Measurements from ENCODE around the gene ST6GALNAC6. TPM values are rescaled to one million over a fixed set of nuclear protein-coding genes. Genes with fewer than 3 reads are reported as not detected.

ST6GALNAC6 gene
- total and polyA plus RNA-seq, 5 experiments from 2014 or later, result 29.8 to 110 (median 42.8) TPM

DNA sequence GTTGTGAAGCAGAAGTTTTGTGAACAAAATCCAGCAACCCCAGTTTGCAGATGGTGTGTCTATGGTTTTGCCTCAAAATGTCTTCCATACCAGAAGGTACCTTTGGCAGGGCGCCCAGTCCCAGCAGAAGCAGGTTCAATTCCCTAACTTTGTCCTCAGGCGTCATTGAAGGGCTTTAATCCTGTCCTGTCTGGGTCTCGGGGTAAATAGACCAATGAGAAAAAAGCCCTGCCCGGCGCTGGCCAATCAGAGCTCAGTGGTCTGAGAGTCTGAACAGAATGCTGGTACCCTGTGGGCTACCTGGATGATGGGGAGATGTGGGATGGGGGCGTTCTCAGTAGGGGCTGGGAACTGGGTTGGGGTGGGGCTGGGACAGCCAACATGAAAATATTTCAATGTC lies 23.6 kb upstream of the ST6GALNAC6 start:
- peaks cover 0 to 7% (median 4%) of the 10 kb centered on the region in 5 donors for H3K27me3 Mint-ChIP-seq
- H3K4me1 Mint-ChIP-seq, result peaks cover 15 to 36% (median 27%) of the 10 kb centered on the region in 4 donors
- no peaks in the 10 kb centered on the region for H3K36me3 Mint-ChIP-seq
- H3K9me3 Mint-ChIP-seq, result no peaks in the 10 kb centered on the region
- H3K27ac Mint-ChIP-seq, result no peak overlapping the region
- no peak overlapping the region for H3K4me3 Mint-ChIP-seq
- DNase-seq (no peak), ATAC-seq (no peak)
- POLR2A ChIA-PET, result interaction anchor here (0.5 to 12.6 kb wide), 6 partner anchors 14 to 180 kb away, joined by 3 to 328 read pairs (median 5); partner anchors contain the start of genes DPM2 and ST6GALNAC6

DNA sequence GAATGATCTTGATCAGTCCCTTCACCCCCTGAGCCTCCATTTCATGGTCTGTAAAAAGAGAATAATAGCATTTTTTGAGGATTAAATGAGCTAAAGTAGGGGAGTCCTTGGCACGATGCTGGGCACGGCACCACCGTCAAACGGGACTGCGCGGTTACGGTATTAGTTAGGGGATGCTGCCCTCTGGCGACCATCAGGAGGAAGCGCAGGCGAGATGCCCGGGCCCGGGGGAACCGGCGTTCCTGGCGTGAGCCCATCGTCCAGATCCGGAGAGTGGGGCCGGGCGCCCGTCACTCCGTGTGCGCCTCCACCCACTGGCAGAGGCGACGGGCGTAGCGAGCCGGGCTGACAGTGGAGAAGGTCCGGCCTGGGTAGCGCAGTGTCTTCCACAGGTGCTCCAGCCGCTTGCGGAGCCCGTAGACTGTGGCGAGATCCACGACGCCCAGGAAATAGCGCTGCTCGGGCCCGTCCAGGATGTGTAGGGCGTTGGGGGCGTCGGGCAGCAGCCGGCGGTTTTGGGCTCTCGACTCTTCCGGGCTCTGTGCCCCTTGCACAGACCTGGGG lies 22.2 kb upstream of the ST6GALNAC6 start:
- Mint-ChIP-seq H3K4me1 (peaks cover 19 to 44% (median 37%) of the 10 kb centered on the region in 4 donors), H3K27me3 (peaks cover 0 to 7% (median 4%) of the 10 kb centered on the region in 5 donors)
- POLR2A ChIA-PET, result interaction anchor here (0.5 to 12.6 kb wide), 16 partner anchors 16 to 315 kb away, joined by 3 to 328 read pairs (median 4); partner anchors contain the start of genes CDK9, ST6GALNAC6 and TOR2A

DNA sequence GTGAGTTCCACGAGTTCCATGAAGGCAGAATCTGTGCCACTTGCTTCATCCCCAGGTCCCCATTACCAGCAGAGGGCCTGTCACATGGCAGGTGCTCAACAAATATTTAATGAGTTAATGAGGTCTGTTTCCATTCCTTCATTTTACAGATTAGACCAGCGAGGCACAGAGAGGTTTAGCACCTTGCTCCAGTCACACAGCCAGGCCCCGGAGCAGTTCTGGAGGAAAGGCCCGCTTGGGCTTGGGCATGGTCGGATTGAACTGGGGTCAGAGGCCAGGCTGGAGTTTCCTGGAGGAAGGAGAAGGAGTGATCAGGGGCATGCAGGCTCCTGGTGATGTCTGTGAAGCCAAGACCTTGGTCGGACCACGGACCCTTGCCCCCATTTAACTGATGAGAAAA lies 21.4 kb upstream of the ST6GALNAC6 start:
- Mint-ChIP-seq H3K36me3 (peaks cover 0 to 1% (median 1%) of the 10 kb centered on the region in 3 donors), H3K27ac (peak overlapping the region in 5 of 10 donors; percentile 46 to 75 (median 60)), H3K4me1 (peaks cover 21 to 51% (median 37%) of the 10 kb centered on the region in 4 donors), H3K4me3 (peak overlapping the region in 2 of 10 donors; percentile 39 to 45), H3K27me3 (peaks cover 0 to 6% (median 4%) of the 10 kb centered on the region in 5 donors), H3K9me3 (no peaks in the 10 kb centered on the region)
- DNase-seq (no peak), ATAC-seq (no peak)
- POLR2A ChIA-PET, result interaction anchor here (0.5 to 12.6 kb wide), 13 partner anchors 16 to 185 kb away, joined by 3 to 328 read pairs (median 4); partner anchors contain the start of genes CDK9, ST6GALNAC6 and TOR2A

More for the DNA sequence above, 22.2 kb upstream of the ST6GALNAC6 start:
- Mint-ChIP-seq H3K4me3 (peak overlapping the region; percentile 6 to 81 (median 50)), H3K9me3 (no peaks in the 10 kb centered on the region), H3K36me3 (no peaks in the 10 kb centered on the region), H3K27ac (peak overlapping the region in 5 of 10 donors; percentile 46 to 82 (median 68))
- ATAC-seq (peak; percentile 40 to 45), DNase-seq (peak; percentile 51 to 87 (median 76))

- Mint-ChIP-seq H3K27ac (peak overlapping the region in 7 of 10 donors; percentile 72 to 91 (median 76)), H3K27me3 (peaks cover 0 to 1% (median 0%) of the 10 kb centered on the region in 5 donors), H3K36me3 (peaks cover 0 to 6% (median 1%) of the 10 kb centered on the region in 3 donors), H3K4me3 (peak overlapping the region in 9 of 10 donors; percentile 3 to 90 (median 77)), H3K9me3 (no peaks in the 10 kb centered on the region), H3K4me1 (peaks cover 21 to 61% (median 51%) of the 10 kb centered on the region in 4 donors)
- no peak for ATAC-seq
- no peak for DNase-seq
- POLR2A ChIA-PET, result interaction anchor here (0.5 to 12.6 kb wide), 4 partner anchors 16 to 367 kb away, joined by 5 to 328 read pairs (median 12); partner anchors contain the start of genes ST6GALNAC6 and TOR2A
Observed at GRCh38 chr9:127919253-127919815, 19.9 kb upstream of the ST6GALNAC6 start.

GRCh38 chr9:127918183-127919107 lies 19.0 kb upstream of the ST6GALNAC6 start:
- Mint-ChIP-seq H3K27ac (peak overlapping the region; percentile 72 to 98 (median 85)), H3K27me3 (no peaks in the 10 kb centered on the region)
- POLR2A ChIA-PET, result interaction anchor here (0.5 to 12.6 kb wide), 8 partner anchors 16 to 366 kb away, joined by 3 to 328 read pairs (median 9); partner anchors contain the start of genes CDK9, DPM2, ST6GALNAC6 and TOR2A

DNA sequence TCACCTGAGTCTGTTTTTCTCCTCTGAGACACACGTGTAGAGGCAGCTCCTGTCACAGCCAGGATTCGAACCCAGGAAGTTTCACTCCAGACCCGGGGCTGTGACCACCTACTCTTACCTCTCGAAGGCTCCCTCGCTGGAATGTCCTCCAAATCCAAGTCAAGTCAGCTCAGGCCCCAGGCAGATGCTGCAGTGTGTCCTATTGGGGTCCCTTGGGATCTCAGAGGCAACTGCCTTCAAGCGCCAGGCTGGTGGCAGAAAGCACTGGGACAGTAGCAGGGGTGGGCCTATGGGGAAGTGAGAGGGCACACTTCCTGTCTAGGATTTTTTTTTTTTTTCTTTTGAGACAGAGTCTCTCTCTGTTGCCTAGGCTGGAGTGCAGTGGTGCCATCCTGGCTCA lies 18.2 kb upstream of the ST6GALNAC6 start:
- peaks cover 0 to 20% (median 6%) of the 10 kb centered on the region in 3 donors for H3K36me3 Mint-ChIP-seq
- H3K9me3 Mint-ChIP-seq, result no peaks in the 10 kb centered on the region
- H3K27ac Mint-ChIP-seq, result peak overlapping the region; percentile 76 to 98 (median 85)
- H3K27me3 Mint-ChIP-seq, result no peaks in the 10 kb centered on the region
- peaks cover 25 to 72% (median 60%) of the 10 kb centered on the region in 4 donors for H3K4me1 Mint-ChIP-seq
- DNase-seq (peak in 1 of 10 donors; percentile 30), ATAC-seq (no peak)
- POLR2A ChIA-PET, result interaction anchor here (0.7 to 12.6 kb wide), 15 partner anchors 9 to 309 kb away, joined by 3 to 328 read pairs (median 4); partner anchors contain the start of genes CDK9, DPM2, ST6GALNAC6 and TOR2A
- H3K4me3 Mint-ChIP-seq, result peak overlapping the region; percentile 77 to 90 (median 84)

More at GRCh38 chr9:127918183-127919107, 19.0 kb upstream of the ST6GALNAC6 start:
- peaks cover 21 to 67% (median 54%) of the 10 kb centered on the region in 4 donors for H3K4me1 Mint-ChIP-seq
- ATAC-seq (no peak), DNase-seq (no peak)
- H3K36me3 Mint-ChIP-seq, result peaks cover 0 to 14% (median 1%) of the 10 kb centered on the region in 3 donors
- no peaks in the 10 kb centered on the region for H3K9me3 Mint-ChIP-seq
- peak overlapping the region; percentile 16 to 90 (median 84) for H3K4me3 Mint-ChIP-seq

GRCh38 chr9:127916720-127917581 lies 17.5 kb upstream of the ST6GALNAC6 start, which contains the start of gene ST6GALNAC4:
Gene ST6GALNAC4 (minus strand): TSS chr9:127917041. CDS start chr9:127916419, 622 bp downstream.
- peak within 1 kb of the TSS; percentile 85 to 95 (median 92) for H3K4me3 Mint-ChIP-seq
- POLR2A ChIA-PET, result interaction anchor here (0.5 to 12.6 kb wide), 34 partner anchors 9 to 1953 kb away, joined by 3 to 328 read pairs (median 4); partner anchors contain the start of genes CDK9, DPM2, FPGS and ST6GALNAC6
- peak within 1 kb of the TSS; percentile 83 to 98 (median 96) for H3K27ac Mint-ChIP-seq
- H3K4me1 Mint-ChIP-seq, result peaks cover 25 to 70% (median 59%) of the 10 kb centered on the region in 4 donors
- no peaks in the 10 kb centered on the region for H3K27me3 Mint-ChIP-seq
- H3K36me3 Mint-ChIP-seq, result peaks cover 0 to 23% (median 6%) of the 10 kb centered on the region in 3 donors
- no peaks in the 10 kb centered on the region for H3K9me3 Mint-ChIP-seq
- peak; percentile 85 to 98 (median 92) for DNase-seq
- ATAC-seq, result peak; percentile 85 to 88

DNA sequence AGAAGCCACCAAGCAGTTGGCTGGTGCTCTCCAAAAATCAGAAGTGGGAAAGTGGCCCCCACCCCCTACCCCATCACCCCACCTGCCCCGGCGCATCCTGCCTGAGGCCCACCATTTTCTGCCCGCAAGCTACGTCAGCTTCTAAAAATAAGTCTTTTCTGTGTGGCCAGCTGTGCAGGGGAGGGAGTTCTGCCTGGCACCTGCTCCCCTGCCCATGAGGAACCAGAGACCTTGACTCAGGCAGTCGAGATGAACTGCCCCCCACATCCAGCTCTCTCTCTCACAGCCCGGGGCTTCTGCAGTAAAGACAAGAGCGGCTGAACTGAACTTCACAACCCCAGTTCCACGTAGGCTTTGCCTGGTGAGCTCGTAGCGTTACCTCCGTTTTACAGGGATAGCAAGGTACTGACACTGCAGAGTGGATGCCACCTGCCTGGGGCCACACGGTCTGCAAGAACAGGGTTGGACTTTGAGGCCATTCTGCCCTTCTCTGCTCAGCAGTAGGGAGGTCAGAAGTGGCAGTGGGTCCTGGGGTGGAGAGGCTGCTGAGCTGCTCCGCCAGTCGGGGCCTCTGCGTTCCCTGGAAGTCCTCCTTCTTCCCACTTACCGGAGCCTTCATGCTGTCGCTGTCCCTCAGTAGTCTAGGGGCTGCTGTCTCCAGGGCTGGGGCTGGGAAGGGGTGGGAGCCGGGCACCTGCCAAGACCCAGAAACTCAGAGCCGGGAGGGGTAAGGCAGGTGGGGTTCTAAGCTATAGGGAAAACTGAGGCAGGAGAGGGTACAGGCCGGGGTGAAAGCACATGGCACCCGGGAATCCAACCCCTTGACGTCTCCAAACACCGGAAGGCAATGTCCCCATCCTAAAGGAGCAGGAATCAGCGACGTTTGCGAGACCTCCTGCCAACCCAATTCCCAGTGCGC lies 16.7 kb upstream of the ST6GALNAC6 start:
- peak; percentile 34 to 67 for ATAC-seq
- Mint-ChIP-seq H3K9me3 (no peaks in the 10 kb centered on the region), H3K36me3 (peaks cover 2 to 32% (median 6%) of the 10 kb centered on the region in 3 donors)

DNA sequence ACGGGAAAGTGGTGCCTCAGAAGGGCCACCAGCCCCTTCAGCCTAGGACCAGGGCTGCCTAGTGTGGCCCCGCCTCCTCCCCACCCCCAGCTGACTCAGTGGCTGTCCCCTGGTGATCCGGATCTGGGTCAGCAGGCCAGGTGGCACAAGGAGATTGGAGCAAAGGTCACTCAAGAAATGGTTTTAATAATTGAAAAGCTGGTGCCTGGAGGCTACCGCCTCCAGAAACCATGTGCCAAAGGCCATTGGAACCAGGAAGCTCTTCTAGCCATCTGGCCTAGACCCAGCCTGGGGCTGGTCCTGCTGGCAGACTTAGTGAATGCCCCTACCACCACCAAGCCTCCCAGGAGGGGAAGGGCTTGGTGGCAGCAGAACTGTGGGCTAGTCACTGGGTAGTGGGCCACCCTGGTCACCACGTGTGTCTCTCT lies 15.9 kb upstream of the ST6GALNAC6 start:
- Mint-ChIP-seq H3K36me3 (peaks cover 6 to 39% (median 7%) of the 10 kb centered on the region in 3 donors), H3K4me1 (peaks cover 33 to 71% (median 62%) of the 10 kb centered on the region in 4 donors), H3K9me3 (no peaks in the 10 kb centered on the region), H3K27me3 (no peaks in the 10 kb centered on the region), H3K27ac (peak overlapping the region; percentile 83 to 98 (median 96)), H3K4me3 (peak overlapping the region; percentile 85 to 95 (median 92))
- ATAC-seq, result no peak
- POLR2A ChIA-PET, result interaction anchor here (0.6 to 12.6 kb wide), 19 partner anchors 12 to 1968 kb away, joined by 3 to 328 read pairs (median 4); partner anchors contain the start of genes CDK9, FPGS, PTGES2 and RPL12
- no peak for DNase-seq

More for the DNA sequence above, 16.7 kb upstream of the ST6GALNAC6 start:
- DNase-seq, result peak; percentile 45 to 88 (median 66)
- Mint-ChIP-seq H3K27me3 (no peaks in the 10 kb centered on the region), H3K4me1 (peaks cover 28 to 70% (median 57%) of the 10 kb centered on the region in 4 donors), H3K4me3 (peak overlapping the region; percentile 85 to 95 (median 92)), H3K27ac (peak overlapping the region; percentile 83 to 98 (median 96))
- POLR2A ChIA-PET, result interaction anchor here (0.5 to 12.6 kb wide), 35 partner anchors 12 to 1967 kb away, joined by 3 to 328 read pairs (median 4); partner anchors contain the start of genes CDK9, DPM2, FPGS and PTGES2
